HepG2 (cell line): ENCODE measurements around the gene PAPPA. TPM values are rescaled to one million over a fixed set of nuclear protein-coding genes. Genes with fewer than 3 reads are reported as not detected.

Experiments used
- ATAC-seq: fragments of 200-7000 bp; cut with Tn5 transposase; 3 replicates; pipeline ENCODE4 v1.9.1; 2020; ENCODE audit warnings: mild to moderate bottlenecking, moderate library complexity
- BruUV-seq: library from RNA; stranded (reverse); fragments of 400-500 nt; replicated peaks from 2 replicates; lab custom pipeline; 2021; lab: Mats Ljungman, UMichigan
- CTCF ChIA-PET: fragments of 300-600 bp; formaldehyde crosslinking; extraction: SDS; loops from one replicate; lab custom pipeline; 2021; ENCODE audit warnings: low total read pairs, inconsistent platforms, low intra/inter-chr PET ratio; lab: Yijun Ruan, JAX
- POLR2A ChIA-PET: fragments of 350-600 bp; sonication (Branson Sonifier 250); formaldehyde crosslinking; loops from one replicate; lab custom pipeline; 2020; ENCODE audit warnings: antibody characterized with exemption, inconsistent platforms; lab: Yijun Ruan, JAX
- DNase-seq: peaks from one replicate; pipeline ENCODE4 v3.0.0-alpha.2; 2015; ENCODE audit warnings: low spot score
- FAIRE-seq: peaks from 3 replicates; lab custom pipeline; 2011; peaks lifted over from hg19 to GRCh38; lab: Jason Lieb, UNC
- H2AFZ ChIP-seq: one replicate; pipeline ENCODE4 v1.6.1; 2011; ENCODE audit warnings: low read length, inconsistent platforms
- H3K27ac ChIP-seq: fragments of 300-600 bp; 3 replicates; pipeline ENCODE4 v1.8.0; 2011; ENCODE audit warnings: mixed run types, mild to moderate bottlenecking, mixed read lengths, low read length, inconsistent platforms; ENCODE audit not compliant: insufficient read depth; ENCODE audit errors: extremely low read length
- H3K27me3 ChIP-seq, 2 experiments: fragments of 200-600 bp in 1 of 2; 2 replicates in 1 of 2; 3 replicates in 1 of 2; pipeline versions ENCODE4 v1.6.0 to v1.8.0; 2011; ENCODE audit warnings: low read length in 2 of 2, mild to moderate bottlenecking in 2 of 2, moderate library complexity in 2 of 2, inconsistent platforms in 1 of 2; ENCODE audit not compliant: insufficient read depth in 2 of 2, control insufficient read depth in 1 of 2
- H3K36me3 ChIP-seq, 2 experiments: fragments of 200-600 bp in 1 of 2; replicated peaks in 1 of 2; 2 replicates in 1 of 2; 3 replicates in 1 of 2; pipeline versions ENCODE4 v1.5.1 to v1.8.0; 2011; ENCODE audit warnings: low read length in 2 of 2, inconsistent platforms in 1 of 2; ENCODE audit not compliant: insufficient read depth in 2 of 2, control insufficient read depth in 1 of 2
- H3K4me1 ChIP-seq: 2 replicates; pipeline ENCODE4 v1.5.1; 2012; ENCODE audit warnings: low read length, inconsistent platforms; ENCODE audit not compliant: insufficient read depth
- H3K4me2 ChIP-seq: 2 replicates; pipeline ENCODE4 v1.6.0; 2011; ENCODE audit warnings: low read depth, low read length, inconsistent platforms
- H3K4me3 ChIP-seq, 3 experiments: fragments of 200-600 bp in 1 of 3; sonication (generic), shearing (Covaris generic) in 1 of 3; replicated peaks in 1 of 3; 2 replicates each; pipeline ENCODE4 v1.5.1; 2011 to 2016; ENCODE audit warnings: low read length in 3 of 3, inconsistent platforms in 2 of 3, low read depth in 2 of 3, mild to moderate bottlenecking in 2 of 3, control low read depth in 1 of 3, mixed read lengths in 1 of 3; ENCODE audit not compliant: insufficient read depth in 1 of 3
- H3K79me2 ChIP-seq: one replicate; pipeline ENCODE4 v1.6.1; 2011; ENCODE audit warnings: low read length, inconsistent platforms; ENCODE audit not compliant: insufficient read depth
- H3K9ac ChIP-seq: 2 replicates; pipeline ENCODE4 v1.6.0; 2011; ENCODE audit warnings: mild to moderate bottlenecking, low read depth, low read length, inconsistent platforms; ENCODE audit not compliant: insufficient read depth
- H3K9me3 ChIP-seq: 2 replicates; pipeline ENCODE4 v1.5.1; 2012; ENCODE audit warnings: mild to moderate bottlenecking, low read length
- H4K20me1 ChIP-seq: 2 replicates; pipeline ENCODE4 v1.6.0; 2011; ENCODE audit warnings: inconsistent platforms, mild to moderate bottlenecking, low read length, moderate library complexity; ENCODE audit not compliant: insufficient read depth
- ATRX ChIP-seq: sonication (generic); formaldehyde crosslinking; IDR thresholded peaks from 2 replicates; pipeline ENCODE4 v1.4.0; 2020; ENCODE audit warnings: missing genetic modification reagents, borderline replicate concordance
- CBFB ChIP-seq: sonication (generic); formaldehyde crosslinking; IDR thresholded peaks from 2 replicates; pipeline ENCODE4 v1.4.0; 2020; ENCODE audit warnings: missing genetic modification reagents
- CHCHD3 ChIP-seq: sonication (generic); formaldehyde crosslinking; IDR thresholded peaks from 2 replicates; pipeline ENCODE4 v1.8.0; 2022; ENCODE audit warnings: mild to moderate bottlenecking, missing genetic modification reagents, moderate library complexity
- GPN1 ChIP-seq: sonication (generic); formaldehyde crosslinking; IDR thresholded peaks from 2 replicates; pipeline ENCODE4 v1.5.1; 2020; ENCODE audit warnings: missing genetic modification reagents, borderline replicate concordance
- HNRNPK ChIP-seq: fragments of 200-400 bp; formaldehyde crosslinking; IDR thresholded peaks from 2 replicates; pipeline ENCODE4 v1.6.1; 2018; ENCODE audit warnings: low read length, low read depth, moderate library complexity, mild to moderate bottlenecking; ENCODE audit not compliant: poor library complexity, severe bottlenecking
- KAT2B ChIP-seq: fragments of 150-350 bp; IDR thresholded peaks from 2 replicates; pipeline ENCODE4 v1.6.1; 2014; ENCODE audit warnings: low read depth, low read length, borderline replicate concordance
- MBD4 ChIP-seq: IDR thresholded peaks from 2 replicates; pipeline ENCODE4 v1.6.1; 2012; ENCODE audit warnings: low read length, inconsistent platforms, borderline replicate concordance
- MZF1 ChIP-seq: sonication (generic); formaldehyde crosslinking; IDR thresholded peaks from 2 replicates; pipeline ENCODE4 v1.8.1; 2023; ENCODE audit warnings: mild to moderate bottlenecking, missing genetic modification reagents, borderline replicate concordance
- RFX5 ChIP-seq: IDR thresholded peaks from 2 replicates; pipeline ENCODE4 v1.6.1; 2011; ENCODE audit warnings: low read depth, low read length, improper control_type of control experiment
- ZNF510 ChIP-seq: sonication (generic); formaldehyde crosslinking; IDR thresholded peaks from 2 replicates; pipeline ENCODE4 v1.4.0; 2020; ENCODE audit warnings: low read depth, mild to moderate bottlenecking, missing genetic modification reagents
- WGBS: methylation state at CpG from one replicate; pipeline ENCODE4 v1.1.6; 2017; ENCODE audit warnings: low lambda C conversion rate; 5-methylcytosine and 5-hydroxymethylcytosine counted together
- in situ Hi-C: cut with HindIII; loops from 2 replicates; pipeline ENCODE4 v1.10.0; 2017; ENCODE audit warnings: low pct_unique_long_range_greater_than_20kb; ENCODE audit not compliant: extremely low pct_ligation_motif_present
- intact Hi-C: fragments of 100-400 bp; cut with micrococcal nuclease; formaldehyde crosslinking; loops from one replicate; pipeline ENCODE4 v1.10.0; 2022; ENCODE audit not compliant: unreplicated experiment
- polyA plus RNA-seq, 8 experiments: library from polyadenylated mRNA; depleted of rRNA in 3 of 8; stranded (reverse) in 7 of 8; unstranded in 1 of 8; fragments of >200 nt; fragmentation: Illumina TruSeq in 4 of 8; extraction: Trizol in 4 of 8; gene quantifications; 2 replicates each; pipeline versions ENCODE4 v1.2.1 to v1.2.3, GENCODE V29; 2011 to 2016; ENCODE audit warnings: low read depth in 4 of 8, missing spikeins in 1 of 8, mixed read lengths in 1 of 8; ENCODE audit not compliant: insufficient read depth in 1 of 8
- total RNA-seq, 5 experiments: library from RNA; depleted of rRNA; stranded (reverse); fragments of >200 nt; fragmentation: Illumina TruSeq; extraction: Trizol; gene quantifications; 2 replicates each; pipeline ENCODE4 v1.2.3, GENCODE V29; 2016; ENCODE audit warnings: low read depth in 1 of 5
- TF ChIP-seq, protein P1 (sequence below): sonication (generic); formaldehyde crosslinking; IDR thresholded peaks from 2 replicates; pipeline ENCODE4 v1.4.0; 2020; ENCODE audit warnings: missing genetic modification reagents, borderline replicate concordance
- TF ChIP-seq, protein P2 (sequence below): sonication (generic); formaldehyde crosslinking; IDR thresholded peaks from 2 replicates; pipeline ENCODE4 v1.4.0; 2020; ENCODE audit warnings: mild to moderate bottlenecking, missing genetic modification reagents

Gene PAPPA
- total and polyA plus RNA-seq, 2 of the 13 experiments (the other 11 are each of a cell fraction or from before 2014, with no cell fraction given) = 0.09 to 0.11 TPM

DNA sequence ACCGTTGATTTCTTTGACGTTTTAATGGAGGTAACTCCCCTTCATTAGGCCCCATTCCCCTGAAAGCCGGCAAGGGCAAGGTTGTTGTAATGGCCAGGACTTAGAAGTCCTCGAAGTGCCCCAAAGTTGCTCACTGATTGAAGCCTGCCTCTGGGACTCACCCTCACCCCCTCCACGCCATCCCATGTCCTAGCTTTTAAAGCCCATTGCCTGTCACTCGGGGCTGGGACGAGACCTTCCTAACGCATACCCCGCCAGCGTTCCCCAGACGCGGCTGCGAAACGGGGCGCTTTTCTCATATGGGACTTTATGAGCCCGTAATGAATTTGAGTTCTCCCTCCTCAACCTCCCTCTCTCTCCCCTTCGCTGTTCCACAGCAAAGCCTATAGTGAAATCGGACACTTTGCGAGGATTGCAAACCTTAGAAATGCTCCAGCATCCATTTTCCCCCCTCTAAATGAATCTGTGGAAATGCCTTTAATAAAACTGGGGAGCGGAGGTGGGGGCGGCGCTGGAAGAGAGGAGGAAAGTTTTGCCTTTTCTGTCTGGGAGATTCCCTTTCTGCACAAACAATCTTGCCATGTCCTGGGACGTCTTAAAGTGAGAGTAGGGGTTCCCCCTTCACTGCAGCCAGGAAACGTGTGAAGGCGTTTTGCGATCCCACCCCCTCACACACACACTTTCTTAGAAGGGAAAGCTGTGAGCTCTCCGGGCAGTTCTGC is 1.5 kb downstream of the PAPPA start:
- 46% methylated on average over 23 of the region's 27 CpGs for WGBS
- Histone ChIP-seq H3K27ac (no peak overlapping the region), H3K4me1 (no peaks in the 10 kb centered on the region), H2AFZ (no peak overlapping the region), H3K9ac (no peak overlapping the region), H3K4me3 (no peak overlapping the region), H3K36me3 (no peaks in the 10 kb centered on the region), H4K20me1 (no peaks in the 10 kb centered on the region), H3K4me2 (no peak overlapping the region), H3K79me2 (no peaks in the 10 kb centered on the region), H3K27me3 (peaks cover 8 to 61% of the 10 kb centered on the region in 2 experiments; a peak in 4 of 5 replicates), H3K9me3 (no peaks in the 10 kb centered on the region)
- CTCF ChIA-PET = interaction anchor here (3.1 kb wide), 1 partner anchor 417 kb away, joined by 14 read pairs; no protein-coding TSS in a partner anchor
- intact Hi-C loops (loop anchor here (5.0 kb wide), 1 partner anchor 563 kb away; no protein-coding TSS in a partner anchor), in situ Hi-C loops (loop anchor here (5.0 to 25.0 kb wide), 3 partner anchors 417 to 568 kb away; no protein-coding TSS in a partner anchor)
- POLR2A ChIA-PET = no interaction called here
- DNase-seq (no peak), ATAC-seq (no peak; the same call in 2 of the 3 replicates), FAIRE-seq (no peak)
- no TSS peak for BruUV-seq
- TF ChIP-seq CHCHD3 (no peak), ZNF510 (CRISPR knock-in tag) (no peak), RFX5 (no peak), MBD4 (no peak), CBFB (CRISPR knock-in tag) (no peak), MZF1 (CRISPR knock-in tag) (no peak), HNRNPK (no peak), KAT2B (no peak), ATRX (CRISPR knock-in tag) (no peak), GPN1 (CRISPR knock-in tag) (no peak)
- TF ChIP-seq, protein P1, sequence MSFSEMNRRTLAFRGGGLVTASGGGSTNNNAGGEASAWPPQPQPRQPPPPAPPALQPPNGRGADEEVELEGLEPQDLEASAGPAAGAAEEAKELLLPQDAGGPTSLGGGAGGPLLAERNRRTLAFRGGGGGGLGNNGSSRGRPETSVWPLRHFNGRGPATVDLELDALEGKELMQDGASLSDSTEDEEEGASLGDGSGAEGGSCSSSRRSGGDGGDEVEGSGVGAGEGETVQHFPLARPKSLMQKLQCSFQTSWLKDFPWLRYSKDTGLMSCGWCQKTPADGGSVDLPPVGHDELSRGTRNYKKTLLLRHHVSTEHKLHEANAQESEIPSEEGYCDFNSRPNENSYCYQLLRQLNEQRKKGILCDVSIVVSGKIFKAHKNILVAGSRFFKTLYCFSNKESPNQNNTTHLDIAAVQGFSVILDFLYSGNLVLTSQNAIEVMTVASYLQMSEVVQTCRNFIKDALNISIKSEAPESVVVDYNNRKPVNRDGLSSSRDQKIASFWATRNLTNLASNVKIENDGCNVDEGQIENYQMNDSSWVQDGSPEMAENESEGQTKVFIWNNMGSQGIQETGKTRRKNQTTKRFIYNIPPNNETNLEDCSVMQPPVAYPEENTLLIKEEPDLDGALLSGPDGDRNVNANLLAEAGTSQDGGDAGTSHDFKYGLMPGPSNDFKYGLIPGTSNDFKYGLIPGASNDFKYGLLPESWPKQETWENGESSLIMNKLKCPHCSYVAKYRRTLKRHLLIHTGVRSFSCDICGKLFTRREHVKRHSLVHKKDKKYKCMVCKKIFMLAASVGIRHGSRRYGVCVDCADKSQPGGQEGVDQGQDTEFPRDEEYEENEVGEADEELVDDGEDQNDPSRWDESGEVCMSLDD (CRISPR knock-in tag) = no peak
- TF ChIP-seq, protein P2, sequence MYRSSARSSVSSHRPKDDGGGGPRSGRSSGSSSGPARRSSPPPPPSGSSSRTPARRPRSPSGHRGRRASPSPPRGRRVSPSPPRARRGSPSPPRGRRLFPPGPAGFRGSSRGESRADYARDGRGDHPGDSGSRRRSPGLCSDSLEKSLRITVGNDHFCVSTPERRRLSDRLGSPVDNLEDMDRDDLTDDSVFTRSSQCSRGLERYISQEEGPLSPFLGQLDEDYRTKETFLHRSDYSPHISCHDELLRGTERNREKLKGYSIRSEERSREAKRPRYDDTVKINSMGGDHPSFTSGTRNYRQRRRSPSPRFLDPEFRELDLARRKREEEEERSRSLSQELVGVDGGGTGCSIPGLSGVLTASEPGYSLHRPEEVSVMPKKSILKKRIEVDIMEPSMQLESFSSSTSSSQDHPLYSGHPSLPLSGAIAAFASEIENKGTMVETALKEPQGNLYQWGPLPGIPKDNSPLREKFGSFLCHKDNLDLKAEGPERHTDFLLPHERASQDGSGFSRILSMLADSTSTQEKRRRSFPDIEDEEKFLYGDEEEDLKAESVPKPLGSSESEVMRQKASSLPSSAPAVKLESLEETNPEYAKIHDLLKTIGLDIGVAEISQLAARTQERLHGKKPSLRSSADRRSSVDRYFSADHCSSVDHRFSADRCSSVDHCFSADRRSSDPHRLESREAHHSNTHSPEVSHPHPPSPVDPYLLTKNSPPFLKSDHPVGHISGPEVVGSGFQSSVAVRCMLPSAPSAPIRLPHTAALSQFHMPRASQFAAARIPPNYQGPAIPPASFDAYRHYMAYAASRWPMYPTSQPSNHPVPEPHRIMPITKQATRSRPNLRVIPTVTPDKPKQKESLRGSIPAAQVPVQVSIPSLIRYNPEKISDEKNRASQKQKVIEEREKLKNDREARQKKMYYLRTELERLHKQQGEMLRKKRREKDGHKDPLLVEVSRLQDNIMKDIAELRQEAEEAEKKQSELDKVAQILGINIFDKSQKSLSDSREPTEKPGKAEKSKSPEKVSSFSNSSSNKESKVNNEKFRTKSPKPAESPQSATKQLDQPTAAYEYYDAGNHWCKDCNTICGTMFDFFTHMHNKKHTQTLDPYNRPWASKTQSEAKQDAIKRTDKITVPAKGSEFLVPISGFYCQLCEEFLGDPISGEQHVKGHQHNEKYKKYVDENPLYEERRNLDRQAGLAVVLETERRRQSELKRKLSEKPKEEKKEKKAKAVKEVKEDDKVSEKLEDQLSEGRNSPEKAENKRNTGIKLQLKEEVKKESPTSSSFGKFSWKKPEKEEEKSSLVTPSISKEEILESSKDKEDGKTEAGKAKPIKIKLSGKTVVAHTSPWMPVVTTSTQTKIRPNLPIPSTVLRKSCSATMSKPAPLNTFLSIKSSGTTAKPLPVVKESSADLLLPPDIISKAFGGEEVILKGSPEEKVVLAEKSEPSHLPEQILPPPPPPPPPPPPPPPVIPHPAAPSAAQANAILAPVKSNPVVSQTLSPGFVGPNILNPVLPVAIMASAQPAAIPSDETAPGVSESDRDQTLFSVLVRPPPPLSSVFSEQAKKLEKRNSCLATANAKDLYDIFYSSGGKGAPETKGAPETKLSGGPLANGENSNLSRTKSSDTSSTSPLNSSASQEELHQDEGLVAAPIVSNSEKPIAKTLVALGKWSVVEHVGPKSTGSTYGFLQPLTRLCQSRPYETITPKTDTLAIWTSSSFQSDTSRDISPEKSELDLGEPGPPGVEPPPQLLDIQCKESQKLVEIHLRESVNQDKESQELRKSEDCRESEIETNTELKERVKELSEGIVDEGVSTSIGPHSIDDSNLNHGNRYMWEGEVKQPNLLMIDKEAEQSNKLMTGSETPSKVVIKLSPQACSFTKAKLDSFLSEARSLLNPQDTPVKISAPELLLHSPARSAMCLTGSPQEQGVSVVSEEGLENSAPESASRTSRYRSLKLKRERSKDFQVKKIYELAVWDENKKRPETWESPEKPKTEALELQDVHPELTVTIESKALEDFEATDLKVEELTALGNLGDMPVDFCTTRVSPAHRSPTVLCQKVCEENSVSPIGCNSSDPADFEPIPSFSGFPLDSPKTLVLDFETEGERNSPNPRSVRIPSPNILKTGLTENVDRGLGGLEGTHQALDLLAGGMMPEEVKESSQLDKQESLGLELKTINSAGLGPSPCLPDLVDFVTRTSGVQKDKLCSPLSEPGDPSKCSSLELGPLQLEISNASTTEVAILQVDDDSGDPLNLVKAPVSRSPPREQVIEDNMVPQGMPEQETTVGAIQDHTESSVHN (CRISPR knock-in tag) = no peak
